Erythroblast (primary cell): Measurements from ENCODE around the gene COPS7A.

Experiments used
- DNase-seq, 2 experiments: peaks; one replicate each; lab custom pipeline; 2025; lab: John Stamatoyannopoulos, UW
- GATA1 ChIP-seq: IDR thresholded peaks from 2 replicates; pipeline ENCODE4 v1.6.1; 2011; ENCODE audit warnings: low read depth, mild to moderate bottlenecking, control low read depth, low read length, moderate library complexity
- POLR2A ChIP-seq: IDR thresholded peaks from 2 replicates; pipeline ENCODE4 v1.6.1; 2011; ENCODE audit warnings: mild to moderate bottlenecking, low read length

COPS7A gene

DNA sequence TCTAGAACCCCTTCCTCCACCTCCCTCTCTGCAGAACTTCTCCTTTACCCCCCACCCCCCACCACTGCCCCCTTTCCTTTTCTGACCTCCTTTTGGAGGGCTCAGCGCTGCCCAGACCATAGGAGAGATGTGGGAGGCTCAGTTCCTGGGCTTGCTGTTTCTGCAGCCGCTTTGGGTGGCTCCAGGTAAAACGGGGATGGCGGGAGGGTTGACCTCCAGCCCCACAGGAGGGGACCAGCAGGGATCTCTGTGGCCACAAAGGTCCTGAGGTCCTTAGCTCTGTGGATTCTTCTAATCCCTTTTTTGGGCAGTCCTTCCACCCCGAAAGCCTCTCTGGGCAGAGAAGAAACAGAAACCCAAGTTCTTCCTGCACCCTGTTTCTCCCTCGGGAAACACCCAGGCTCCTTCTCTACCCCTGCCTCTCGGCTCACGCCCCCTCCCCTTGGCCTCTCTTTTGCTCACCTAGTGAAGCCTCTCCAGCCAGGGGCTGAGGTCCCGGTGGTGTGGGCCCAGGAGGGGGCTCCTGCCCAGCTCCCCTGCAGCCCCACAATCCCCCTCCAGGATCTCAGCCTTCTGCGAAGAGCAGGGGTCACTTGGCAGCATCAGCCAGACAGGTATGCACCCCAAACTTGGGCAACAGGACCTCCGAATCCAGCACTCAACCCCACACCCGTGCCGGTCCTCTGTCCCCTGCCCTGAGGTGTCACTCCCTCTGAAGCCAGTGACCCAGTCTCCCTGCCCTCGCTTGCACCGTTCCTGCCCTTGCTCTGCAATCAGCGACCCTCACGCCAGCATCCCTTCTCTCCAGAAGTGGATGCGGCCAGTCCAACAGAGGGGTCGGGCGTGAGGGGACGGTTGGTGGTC, 49.1 kb downstream of the COPS7A start:
- DNase-seq: no peak

GRCh38 chr12:6773590-6774351, 49.9 kb downstream of the COPS7A start:
- no peak for TF ChIP-seq GATA1
- TF ChIP-seq POLR2A: no peak
- no peak for DNase-seq

More for the DNA sequence above, 49.1 kb downstream of the COPS7A start:
- TF ChIP-seq POLR2A: no peak

- no peak for DNase-seq
- TF ChIP-seq GATA1: no peak
- no peak for TF ChIP-seq POLR2A
Measured at GRCh38 chr12:6774499-6775062, 50.7 kb downstream of the COPS7A start.

- TF ChIP-seq GATA1 (no peak), POLR2A (no peak)
- no peak for DNase-seq
Measured at GRCh38 chr12:6775185-6776174, 51.6 kb downstream of the COPS7A start.

GRCh38 chr12:6777386-6777785, 53.5 kb downstream of the COPS7A start:
- DNase-seq: no peak
- TF ChIP-seq POLR2A (no peak), GATA1 (no peak)

- TF ChIP-seq GATA1 (no peak), POLR2A (no peak)
- DNase-seq: peak in 1 of 2 experiments; percentile 43
Measured at GRCh38 chr12:6778217-6778573, 54.3 kb downstream of the COPS7A start.

GRCh38 chr12:6778574-6779550, 55.0 kb downstream of the COPS7A start:
- peak; percentile 88 to 93 for DNase-seq
- TF ChIP-seq GATA1 (no peak), POLR2A (no peak)

DNA sequence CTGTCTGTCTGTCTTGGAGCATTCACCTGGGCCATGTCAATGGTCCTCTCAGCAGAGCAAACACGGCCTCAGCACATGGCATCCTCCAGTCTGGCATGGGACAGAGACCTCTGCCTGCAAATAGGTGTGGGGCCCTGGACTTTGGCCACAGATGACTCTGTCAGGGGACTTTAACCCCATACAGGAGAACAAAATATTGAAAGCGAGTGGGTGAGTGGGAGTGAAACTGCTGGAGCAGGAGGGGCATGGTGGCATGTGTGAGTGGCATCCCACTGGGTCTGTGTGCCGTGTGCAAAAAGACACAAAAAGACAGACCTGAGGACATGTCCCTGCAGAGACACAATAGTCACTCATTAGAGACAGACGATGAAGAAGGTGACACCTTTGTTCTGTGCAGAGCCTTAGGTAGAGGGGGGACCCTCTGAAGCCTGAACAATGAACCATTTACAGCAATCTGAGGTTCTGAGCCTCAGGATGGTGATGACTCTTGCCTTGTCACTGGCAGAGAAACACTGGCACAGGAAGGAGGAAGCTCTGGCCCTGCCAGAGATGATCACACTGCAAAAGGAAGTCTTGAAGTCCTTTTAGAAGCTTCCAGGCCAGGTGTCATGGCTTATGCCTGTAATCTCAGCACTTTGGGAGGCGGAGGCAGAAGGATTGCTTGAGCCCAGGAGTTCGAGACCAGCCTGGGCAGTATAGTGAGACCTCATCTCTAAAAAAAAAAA, 56.0 kb downstream of the COPS7A start:
- TF ChIP-seq POLR2A (no peak), GATA1 (no peak)
- DNase-seq: no peak

- DNase-seq: no peak
- TF ChIP-seq GATA1: no peak
- no peak for TF ChIP-seq POLR2A
Measured at GRCh38 chr12:6780573-6780972, 56.7 kb downstream of the COPS7A start.
